Smooth muscle cell (in vitro differentiated cells): ENCODE results near the gene S100A10. TPM values are rescaled to one million over a fixed set of nuclear protein-coding genes. Genes with fewer than 3 reads are reported as not detected.

Experiments
- DNase-seq: peaks from one replicate; lab custom pipeline; 2025; ENCODE audit not compliant: unreplicated experiment; lab: John Stamatoyannopoulos, UW
- H2AFZ ChIP-seq: fragments of 200-600 bp; sonication (generic); 2 replicates; pipeline ENCODE4 v1.6.0; 2016; ENCODE audit warnings: antibody characterized with exemption, low read depth, mild to moderate bottlenecking
- H3F3A ChIP-seq: fragments of 200-600 bp; sonication (generic); 2 replicates; pipeline ENCODE4 v1.6.0; 2017; ENCODE audit warnings: antibody characterized with exemption, low read depth
- H3K27ac ChIP-seq: fragments of 200-600 bp; sonication (generic); 2 replicates; pipeline ENCODE4 v1.5.1; 2016; ENCODE audit warnings: low read depth, mild to moderate bottlenecking
- H3K27me3 ChIP-seq: fragments of 200-600 bp; sonication (generic); 2 replicates; pipeline ENCODE4 v1.6.1; 2016; ENCODE audit warnings: low read depth, mild to moderate bottlenecking
- H3K36me3 ChIP-seq: fragments of 200-600 bp; sonication (generic); 2 replicates; pipeline ENCODE4 v1.5.1; 2016; ENCODE audit warnings: low read depth
- H3K4me1 ChIP-seq: fragments of 200-600 bp; sonication (generic); 2 replicates; pipeline ENCODE4 v1.5.1; 2016; ENCODE audit warnings: low read depth
- H3K4me2 ChIP-seq: fragments of 200-600 bp; sonication (generic); 2 replicates; pipeline ENCODE4 v1.6.0; 2016; ENCODE audit warnings: mild to moderate bottlenecking
- H3K4me3 ChIP-seq: fragments of 200-600 bp; sonication (generic); 2 replicates; pipeline ENCODE4 v1.5.1; 2016; ENCODE audit warnings: mild to moderate bottlenecking
- H3K79me2 ChIP-seq: fragments of 200-600 bp; sonication (generic); 2 replicates; pipeline ENCODE4 v1.6.0; 2016; ENCODE audit warnings: low read depth, mild to moderate bottlenecking
- H3K9ac ChIP-seq: fragments of 200-600 bp; sonication (generic); 2 replicates; pipeline ENCODE4 v1.6.0; 2016; ENCODE audit warnings: low read depth
- H3K9me3 ChIP-seq: fragments of 200-600 bp; sonication (generic); replicated peaks from 2 replicates; pipeline ENCODE4 v1.5.1; 2016; ENCODE audit warnings: low read depth
- H4K20me1 ChIP-seq: fragments of 200-600 bp; sonication (generic); 2 replicates; pipeline ENCODE4 v1.6.0; 2016; ENCODE audit warnings: low read depth
- WGBS: methylation state at CpG from one replicate; pipeline ENCODE4 v1.1.7; 2016; ENCODE audit warnings: low lambda C conversion rate; 5-methylcytosine and 5-hydroxymethylcytosine counted together
- polyA plus RNA-seq: library from polyadenylated mRNA; unstranded; fragments of >200 nt; fragmentation: Nextera tagmentation; extraction: Ambion mirVana; gene quantifications from 2 replicates; pipeline ENCODE4 v1.2.1, GENCODE V29; 2016
- total RNA-seq: library from RNA; depleted of rRNA; stranded (reverse); fragments of >200 nt; gene quantifications from 2 replicates; pipeline ENCODE4 v1.2.3, GENCODE V29; 2014
- TF ChIP-seq, protein P1 (sequence below): fragments of 200-600 bp; sonication (generic); IDR thresholded peaks from 2 replicates; pipeline ENCODE4 v1.5.1; 2017; ENCODE audit warnings: borderline replicate concordance, mild to moderate bottlenecking, antibody characterized with exemption; ENCODE audit not compliant: insufficient read depth, poor library complexity, severe bottlenecking

The S100A10 gene
- total and polyA plus RNA-seq, 2 experiments from 2014 or later: 477 to 1,351 TPM

- peaks cover 3% of the 10 kb centered on the region for H3F3A ChIP-seq
- H3K4me3 ChIP-seq: no peak overlapping the region
- no peak for DNase-seq
- no peak overlapping the region for H3K27ac ChIP-seq
- no peaks in the 10 kb centered on the region for H3K27me3 ChIP-seq
- H2AFZ ChIP-seq: no peak overlapping the region
- peaks cover 9% of the 10 kb centered on the region for H3K4me1 ChIP-seq
- WGBS: 93% methylated on average over 3 of the region's 3 CpGs
- TF ChIP-seq, protein P1, sequence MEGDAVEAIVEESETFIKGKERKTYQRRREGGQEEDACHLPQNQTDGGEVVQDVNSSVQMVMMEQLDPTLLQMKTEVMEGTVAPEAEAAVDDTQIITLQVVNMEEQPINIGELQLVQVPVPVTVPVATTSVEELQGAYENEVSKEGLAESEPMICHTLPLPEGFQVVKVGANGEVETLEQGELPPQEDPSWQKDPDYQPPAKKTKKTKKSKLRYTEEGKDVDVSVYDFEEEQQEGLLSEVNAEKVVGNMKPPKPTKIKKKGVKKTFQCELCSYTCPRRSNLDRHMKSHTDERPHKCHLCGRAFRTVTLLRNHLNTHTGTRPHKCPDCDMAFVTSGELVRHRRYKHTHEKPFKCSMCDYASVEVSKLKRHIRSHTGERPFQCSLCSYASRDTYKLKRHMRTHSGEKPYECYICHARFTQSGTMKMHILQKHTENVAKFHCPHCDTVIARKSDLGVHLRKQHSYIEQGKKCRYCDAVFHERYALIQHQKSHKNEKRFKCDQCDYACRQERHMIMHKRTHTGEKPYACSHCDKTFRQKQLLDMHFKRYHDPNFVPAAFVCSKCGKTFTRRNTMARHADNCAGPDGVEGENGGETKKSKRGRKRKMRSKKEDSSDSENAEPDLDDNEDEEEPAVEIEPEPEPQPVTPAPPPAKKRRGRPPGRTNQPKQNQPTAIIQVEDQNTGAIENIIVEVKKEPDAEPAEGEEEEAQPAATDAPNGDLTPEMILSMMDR: no peak
- H3K9me3 ChIP-seq: no peaks in the 10 kb centered on the region
- no peaks in the 10 kb centered on the region for H3K36me3 ChIP-seq
- no peaks in the 10 kb centered on the region for H3K79me2 ChIP-seq
- H3K9ac ChIP-seq: no peak overlapping the region
- no peak overlapping the region for H3K4me2 ChIP-seq
- no peaks in the 10 kb centered on the region for H4K20me1 ChIP-seq
Measured at GRCh38 chr1:151939141-151939540, 54.5 kb downstream of the S100A10 start.

GRCh38 chr1:151936653-151937052 lies 57.0 kb downstream of the S100A10 start:
- no peak overlapping the region for H3K27ac ChIP-seq
- H2AFZ ChIP-seq: peak overlapping the region; percentile 90
- peaks cover 3% of the 10 kb centered on the region for H3F3A ChIP-seq
- no peaks in the 10 kb centered on the region for H3K27me3 ChIP-seq
- DNase-seq: no peak
- TF ChIP-seq, protein P1: no peak
- peaks cover 9% of the 10 kb centered on the region for H3K4me1 ChIP-seq
- 32% methylated on average over 7 of the region's 7 CpGs for WGBS
- H3K79me2 ChIP-seq: no peaks in the 10 kb centered on the region
- H3K36me3 ChIP-seq: no peaks in the 10 kb centered on the region
- peak overlapping the region; percentile 63 for H3K4me2 ChIP-seq
- H3K4me3 ChIP-seq: peak overlapping the region; percentile 31
- no peaks in the 10 kb centered on the region for H4K20me1 ChIP-seq
- H3K9me3 ChIP-seq: no peaks in the 10 kb centered on the region
- peak overlapping the region; percentile 37 for H3K9ac ChIP-seq

- Histone ChIP-seq H3K9ac (peak overlapping the region; percentile 15), H3K4me3 (peak overlapping the region; percentile 31), H3K4me2 (peak overlapping the region; percentile 63), H3K79me2 (no peaks in the 10 kb centered on the region), H3K27ac (peak overlapping the region; percentile 56), H3K9me3 (no peaks in the 10 kb centered on the region), H4K20me1 (no peaks in the 10 kb centered on the region), H3F3A (peaks cover 3% of the 10 kb centered on the region), H3K36me3 (no peaks in the 10 kb centered on the region), H2AFZ (peak overlapping the region; percentile 90), H3K27me3 (no peaks in the 10 kb centered on the region), H3K4me1 (peaks cover 9% of the 10 kb centered on the region)
- 29% methylated on average over 2 of the region's 2 CpGs for WGBS
- TF ChIP-seq, protein P1: no peak
- no peak for DNase-seq
Measured at GRCh38 chr1:151935894-151936602, 57.6 kb downstream of the S100A10 start.

- WGBS: 33% methylated on average over 3 of the region's 3 CpGs
- H3K4me2 ChIP-seq: no peak overlapping the region
- no peaks in the 10 kb centered on the region for H3K27me3 ChIP-seq
- H3K9ac ChIP-seq: no peak overlapping the region
- TF ChIP-seq, protein P1: no peak
- H3K27ac ChIP-seq: peak overlapping the region; percentile 56
- H3K36me3 ChIP-seq: no peaks in the 10 kb centered on the region
- no peaks in the 10 kb centered on the region for H4K20me1 ChIP-seq
- DNase-seq: no peak
- no peaks in the 10 kb centered on the region for H3K79me2 ChIP-seq
- H3F3A ChIP-seq: peaks cover 3% of the 10 kb centered on the region
- peaks cover 9% of the 10 kb centered on the region for H3K4me1 ChIP-seq
- no peak overlapping the region for H3K4me3 ChIP-seq
- no peak overlapping the region for H2AFZ ChIP-seq
- no peaks in the 10 kb centered on the region for H3K9me3 ChIP-seq
Measured at GRCh38 chr1:151935154-151935553, 58.5 kb downstream of the S100A10 start.
